SJCRH30 (cell line): ENCODE results near the gene BLOC1S6. TPM values are rescaled to one million over a fixed set of nuclear protein-coding genes. Genes with fewer than 3 reads are reported as not detected.

Experiments
- total RNA-seq: library from RNA; depleted of rRNA; stranded (reverse); fragments of >200 nt; shearing (Covaris generic); gene quantifications from 2 replicates; pipeline ENCODE4 v1.2.3, GENCODE V29; 2014; rRNA removed

The BLOC1S6 gene
- total RNA-seq, 1 experiment from 2014 or later, result 70.2 TPM

Other genes with a start within 250 kb of the BLOC1S6 start
- 226 and 232 TPM in 2 replicates for gene GATM, start 208.8 kb upstream of the BLOC1S6 start, total RNA-seq
- gene SLC30A4, start 64.6 kb upstream of the BLOC1S6 start, total RNA-seq, result 4.4 and 5.0 TPM in 2 replicates
- 0.51 and 0.67 TPM in 2 replicates for gene SQOR, start 47.6 kb downstream of the BLOC1S6 start, total RNA-seq